ENCODE data around the gene GABRA4.

GABRA4 gene

GRCh38 chr4:46993075-46994006 lies at the start of gene GABRA4:
Gene GABRA4, minus strand, starts transcription at chr4:46993581. Its CDS starts 157 bp downstream, at chr4:46993424.
- no peak for DNase-seq

GRCh38 chr4:47040828-47041227 lies 47.4 kb upstream of the GABRA4 start:
- no peak for DNase-seq

- DNase-seq = no peak
These were observed 44.9 kb upstream of the GABRA4 start for GRCh38 chr4:47038263-47038662.

- peak; percentile 23 for DNase-seq
These were observed 39.2 kb upstream of the GABRA4 start for GRCh38 chr4:47032405-47033106.

GRCh38 chr4:47031751-47032404 lies 38.5 kb upstream of the GABRA4 start:
- no peak for DNase-seq

GRCh38 chr4:47031011-47031678 lies 37.8 kb upstream of the GABRA4 start, which contains the start of gene GABRB1:
Gene GABRB1, plus strand, starts transcription at chr4:47031567.
- no peak for DNase-seq

- no peak for DNase-seq
These were observed 24.1 kb upstream of the GABRA4 start for GRCh38 chr4:47017494-47017893.

- DNase-seq = no peak
These were observed 23.7 kb upstream of the GABRA4 start for GRCh38 chr4:47017081-47017480.

- no peak for DNase-seq
These were observed 20.0 kb upstream of the GABRA4 start for GRCh38 chr4:47013373-47013772.

- DNase-seq = no peak
These were observed 19.3 kb upstream of the GABRA4 start for GRCh38 chr4:47012676-47013075.

GRCh38 chr4:47010912-47011446 lies 17.6 kb upstream of the GABRA4 start:
- no peak for DNase-seq

- no peak for DNase-seq
These were observed 17.0 kb upstream of the GABRA4 start for GRCh38 chr4:47010347-47010911.

GRCh38 chr4:47002580-47002979 lies 9.2 kb upstream of the GABRA4 start:
- no peak for DNase-seq

- no peak for DNase-seq
These were observed 7.0 kb upstream of the GABRA4 start for GRCh38 chr4:47000406-47000805.

- DNase-seq = no peak
These were observed 6.2 kb upstream of the GABRA4 start for GRCh38 chr4:46999566-46999965.

- no peak for DNase-seq
These were observed 625 bp upstream of the GABRA4 start for GRCh38 chr4:46994007-46994405.

- DNase-seq = no peak
These were observed 1.0 kb downstream of the GABRA4 start for GRCh38 chr4:46992338-46992737.

- DNase-seq = no peak
These were observed 6.3 kb downstream of the GABRA4 start for GRCh38 chr4:46986922-46987638.

- DNase-seq = no peak
These were observed 8.6 kb downstream of the GABRA4 start for GRCh38 chr4:46984781-46985180.

GRCh38 chr4:46980851-46981250 lies 12.5 kb downstream of the GABRA4 start:
- DNase-seq = no peak

- no peak for DNase-seq
These were observed 13.7 kb downstream of the GABRA4 start for GRCh38 chr4:46979726-46980125.

- DNase-seq = no peak
These were observed 14.1 kb downstream of the GABRA4 start for GRCh38 chr4:46979283-46979682.

Data from stimulated activated CD4-positive, alpha-beta T cell treated with anti-CD3 and anti-CD28 coated beads, Interleukin-12 subunit alpha, Interleukin-12 subunit beta, amount 100 ng/mL, for 4 hours (primary cell).